H7 (cell line): Measurements from ENCODE around the gene SLC28A1. TPM values are rescaled to one million over a fixed set of nuclear protein-coding genes. Genes with fewer than 3 reads are reported as not detected.
"Not testable (repeated sequence)": the region's sequence is repeated elsewhere in the genome, so short reads cannot be mapped to it uniquely, and the experiment has no call there.

Experiments
- DNase-seq: peaks from one replicate; pipeline ENCODE4 v3.0.0; 2012
- H3K27me3 ChIP-seq: 2 replicates; pipeline ENCODE4 v1.6.0; 2011; ENCODE audit warnings: mild to moderate bottlenecking, low read length; ENCODE audit not compliant: control insufficient read depth, insufficient read depth
- H3K36me3 ChIP-seq: replicated peaks from 2 replicates; pipeline ENCODE4 v1.5.1; 2011; ENCODE audit warnings: low read length; ENCODE audit not compliant: control insufficient read depth, insufficient read depth
- H3K4me3 ChIP-seq: 2 replicates; pipeline ENCODE4 v1.5.1; 2011; ENCODE audit warnings: low read depth, mild to moderate bottlenecking, control low read depth, low read length, moderate library complexity; ENCODE audit not compliant: insufficient read depth
- total RNA-seq: library from RNA; depleted of rRNA; stranded (reverse); fragments of >200 nt; shearing (Covaris generic); gene quantifications from 2 replicates; pipeline ENCODE4 v1.2.3, GENCODE V29; 2014

Gene SLC28A1
- total RNA-seq, 1 experiment from 2014 or later = not detected

- no peaks in the 10 kb centered on the region for H3K27me3 ChIP-seq
Observed at GRCh38 chr15:84871428-84871985, 13.0 kb upstream of the SLC28A1 start.

GRCh38 chr15:84872009-84872910 lies 12.2 kb upstream of the SLC28A1 start:
- DNase-seq = no peak
- H3K27me3 ChIP-seq = no peaks in the 10 kb centered on the region
- 0 out of 2 replicates have a peak, but pooled peaks cover 1% of the 10 kb centered on the region for H3K36me3 ChIP-seq
- H3K4me3 ChIP-seq = no peak overlapping the region

More at GRCh38 chr15:84871428-84871985, 13.0 kb upstream of the SLC28A1 start:
- Histone ChIP-seq H3K36me3 (0 out of 2 replicates have a peak, but pooled peaks cover 1% of the 10 kb centered on the region), H3K4me3 (no peak overlapping the region)
- DNase-seq = peak; percentile 53

- Histone ChIP-seq H3K27me3 (no peaks in the 10 kb centered on the region), H3K4me3 (no peak overlapping the region), H3K36me3 (no peaks in the 10 kb centered on the region)
- no peak for DNase-seq
Observed at GRCh38 chr15:84873997-84874396, 10.5 kb upstream of the SLC28A1 start.

GRCh38 chr15:84874981-84875699 lies 9.3 kb upstream of the SLC28A1 start:
- DNase-seq = no peak
- no peak overlapping the region for H3K4me3 ChIP-seq
- no peaks in the 10 kb centered on the region for H3K27me3 ChIP-seq
- no peaks in the 10 kb centered on the region for H3K36me3 ChIP-seq

- Histone ChIP-seq H3K4me3 (no peak overlapping the region), H3K27me3 (no peaks in the 10 kb centered on the region), H3K36me3 (no peaks in the 10 kb centered on the region)
- DNase-seq = no peak
Observed at GRCh38 chr15:84876269-84876668, 8.2 kb upstream of the SLC28A1 start.

GRCh38 chr15:84877701-84878100 lies 6.8 kb upstream of the SLC28A1 start:
- not testable (repeated sequence) for DNase-seq, H3K27me3 ChIP-seq

GRCh38 chr15:84878504-84878903 lies 6.0 kb upstream of the SLC28A1 start:
- H3K27me3 ChIP-seq = no peaks in the 10 kb centered on the region
- peak; percentile 83 for DNase-seq
- H3K36me3 ChIP-seq = no peaks in the 10 kb centered on the region
- no peak overlapping the region for H3K4me3 ChIP-seq

More at GRCh38 chr15:84877701-84878100, 6.8 kb upstream of the SLC28A1 start:
- not testable (repeated sequence) for H3K4me3 ChIP-seq, H3K36me3 ChIP-seq

GRCh38 chr15:84879088-84879780 lies 5.2 kb upstream of the SLC28A1 start:
- DNase-seq = no peak
- Histone ChIP-seq H3K27me3 (no peaks in the 10 kb centered on the region), H3K4me3 (no peak overlapping the region), H3K36me3 (no peaks in the 10 kb centered on the region)

- H3K27me3 ChIP-seq = no peaks in the 10 kb centered on the region
- H3K36me3 ChIP-seq = no peaks in the 10 kb centered on the region
- H3K4me3 ChIP-seq = no peak overlapping the region
- DNase-seq = peak; percentile 52
Observed at GRCh38 chr15:84880007-84880406, 4.5 kb upstream of the SLC28A1 start.

GRCh38 chr15:84880822-84881519 lies 3.5 kb upstream of the SLC28A1 start:
- no peak for DNase-seq
- Histone ChIP-seq H3K27me3 (no peaks in the 10 kb centered on the region), H3K4me3 (no peak overlapping the region), H3K36me3 (no peaks in the 10 kb centered on the region)

- H3K4me3 ChIP-seq = no peak overlapping the region
- no peaks in the 10 kb centered on the region for H3K36me3 ChIP-seq
- DNase-seq = no peak
- H3K27me3 ChIP-seq = no peaks in the 10 kb centered on the region
Observed at GRCh38 chr15:84881520-84881830, 3.0 kb upstream of the SLC28A1 start.

- Histone ChIP-seq H3K36me3 (no peaks in the 10 kb centered on the region), H3K4me3 (no peak overlapping the region), H3K27me3 (no peaks in the 10 kb centered on the region)
- no peak for DNase-seq
Observed at GRCh38 chr15:84883466-84883865, 996 bp upstream of the SLC28A1 start.

GRCh38 chr15:84885801-84886200 lies 1.3 kb downstream of the SLC28A1 start:
- Histone ChIP-seq H3K27me3 (no peaks in the 10 kb centered on the region), H3K36me3 (no peaks in the 10 kb centered on the region), H3K4me3 (no peak overlapping the region)
- DNase-seq = no peak
